BLaER1 (cell line): ENCODE data around the gene TRMO.

Source experiments
- H3K27ac ChIP-seq: shearing (Covaris generic); formaldehyde crosslinking; 2 replicates; pipeline ENCODE4 v1.8.1; 2022
- H3K27me3 ChIP-seq: shearing (Covaris generic); formaldehyde crosslinking; 2 replicates; pipeline ENCODE4 v1.8.1; 2022
- H3K36me3 ChIP-seq: shearing (Covaris generic); formaldehyde crosslinking; 2 replicates; pipeline ENCODE4 v1.8.1; 2022
- H3K4me1 ChIP-seq: shearing (Covaris generic); formaldehyde crosslinking; 2 replicates; pipeline ENCODE4 v1.8.1; 2022
- H3K4me2 ChIP-seq: shearing (Covaris generic); formaldehyde crosslinking; 2 replicates; pipeline ENCODE4 v1.8.1; 2022
- H3K4me3 ChIP-seq: shearing (Covaris generic); formaldehyde crosslinking; 2 replicates; pipeline ENCODE4 v1.8.1; 2022
- H3K9ac ChIP-seq: shearing (Covaris generic); formaldehyde crosslinking; 2 replicates; pipeline ENCODE4 v1.8.1; 2022
- H3K9me3 ChIP-seq: shearing (Covaris generic); formaldehyde crosslinking; 2 replicates; pipeline ENCODE4 v1.8.1; 2022
- H4K20me1 ChIP-seq: shearing (Covaris generic); formaldehyde crosslinking; 2 replicates; pipeline ENCODE4 v1.8.1; 2022
- Cebpa-rat ChIP-seq: shearing (Covaris generic); IDR thresholded peaks from 2 replicates; pipeline ENCODE4 v1.8.1; 2022

Gene TRMO

GRCh38 chr9:97940233-97940632 lies 17.9 kb upstream of the TRMO start:
- no peak overlapping the region for H3K9ac ChIP-seq
- H3K27me3 ChIP-seq, result no peaks in the 10 kb centered on the region
- H3K4me1 ChIP-seq, result peaks cover 12% of the 10 kb centered on the region
- no peak for TF ChIP-seq Cebpa-rat
- no peak overlapping the region for H3K4me2 ChIP-seq
- H3K27ac ChIP-seq, result no peak overlapping the region
- no peaks in the 10 kb centered on the region for H3K36me3 ChIP-seq
- no peak overlapping the region for H3K4me3 ChIP-seq
- H4K20me1 ChIP-seq, result no peaks in the 10 kb centered on the region
- H3K9me3 ChIP-seq, result no peaks in the 10 kb centered on the region

DNA sequence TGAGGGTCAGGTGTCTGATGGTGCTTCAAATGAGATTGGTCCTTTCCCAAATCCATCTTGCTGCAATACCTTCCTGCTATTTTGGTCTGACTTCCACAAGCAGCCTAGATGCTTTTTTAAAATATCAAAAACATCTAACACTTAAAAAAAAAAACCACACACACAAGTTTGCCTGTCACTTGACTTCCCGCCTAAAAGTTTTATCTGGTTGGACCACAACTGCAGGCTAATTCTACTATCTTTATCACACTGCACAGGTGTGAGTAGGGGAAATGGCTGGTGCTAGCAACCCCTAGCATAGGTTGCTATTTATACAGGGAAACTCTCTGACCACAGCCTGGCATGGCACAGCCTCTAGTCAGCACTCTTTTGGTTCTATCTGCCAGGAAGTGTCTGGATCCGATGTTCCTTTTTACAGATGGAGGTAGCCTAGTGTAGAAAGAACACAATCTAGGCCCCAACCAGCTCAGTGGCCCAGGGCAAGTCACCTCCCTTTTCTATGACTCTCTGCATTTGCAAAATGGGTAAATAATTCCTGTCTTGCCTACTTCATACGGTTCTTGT lies 15.9 kb upstream of the TRMO start, which contains the start of gene HEMGN:
Gene HEMGN, minus strand, starts transcription at position 92 of the 564 bp plus-strand sequence. Its CDS starts 36 bp downstream, at position 56.
- Histone ChIP-seq H3K4me3 (no peak within 1 kb of the TSS), H3K9ac (no peak within 1 kb of the TSS), H4K20me1 (no peaks in the 10 kb centered on the region), H3K4me1 (peaks cover 12% of the 10 kb centered on the region), H3K36me3 (no peaks in the 10 kb centered on the region), H3K27me3 (no peaks in the 10 kb centered on the region), H3K9me3 (no peaks in the 10 kb centered on the region), H3K27ac (no peak within 1 kb of the TSS), H3K4me2 (peak within 1 kb of the TSS; percentile 54)
- TF ChIP-seq Cebpa-rat, result no peak

DNA sequence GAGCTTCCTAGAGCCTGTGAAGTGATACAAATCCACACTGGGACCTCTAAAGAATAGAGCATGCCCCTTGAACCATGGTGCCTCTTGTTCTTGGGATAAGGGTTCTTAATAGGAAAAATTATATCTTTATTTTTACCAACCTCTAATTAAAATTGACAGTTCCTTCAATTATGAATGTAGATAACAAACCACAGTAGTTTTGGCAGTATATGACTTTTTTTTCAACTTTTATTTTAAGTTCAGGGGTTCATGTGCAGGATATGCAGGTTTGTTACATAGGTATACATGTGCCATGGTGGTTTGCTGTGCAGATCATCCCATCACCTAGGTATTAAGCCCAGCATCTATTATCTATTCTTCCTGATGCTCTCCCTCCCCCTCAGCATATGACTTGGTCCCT lies 14.7 kb upstream of the TRMO start:
- no peaks in the 10 kb centered on the region for H3K27me3 ChIP-seq

GRCh38 chr9:97935276-97935675 lies 13.0 kb upstream of the TRMO start:
- no peak for TF ChIP-seq Cebpa-rat
- Histone ChIP-seq H3K36me3 (no peaks in the 10 kb centered on the region), H3K9ac (no peak overlapping the region), H3K4me1 (peaks cover 27% of the 10 kb centered on the region), H3K4me3 (no peak overlapping the region), H3K4me2 (no peak overlapping the region), H3K27ac (no peak overlapping the region), H4K20me1 (no peaks in the 10 kb centered on the region), H3K9me3 (no peaks in the 10 kb centered on the region), H3K27me3 (no peaks in the 10 kb centered on the region)

More for the DNA sequence above, 14.7 kb upstream of the TRMO start:
- H3K9ac ChIP-seq, result no peak overlapping the region
- H3K4me2 ChIP-seq, result no peak overlapping the region
- H4K20me1 ChIP-seq, result no peaks in the 10 kb centered on the region
- no peak for TF ChIP-seq Cebpa-rat
- H3K27ac ChIP-seq, result no peak overlapping the region
- H3K36me3 ChIP-seq, result no peaks in the 10 kb centered on the region
- H3K4me1 ChIP-seq, result peaks cover 12% of the 10 kb centered on the region
- no peak overlapping the region for H3K4me3 ChIP-seq
- H3K9me3 ChIP-seq, result no peaks in the 10 kb centered on the region

GRCh38 chr9:97934321-97935115 lies 12.2 kb upstream of the TRMO start:
- H3K4me1 ChIP-seq, result peaks cover 27% of the 10 kb centered on the region
- H3K4me3 ChIP-seq, result no peak overlapping the region
- no peak overlapping the region for H3K4me2 ChIP-seq
- no peaks in the 10 kb centered on the region for H3K36me3 ChIP-seq
- no peaks in the 10 kb centered on the region for H3K27me3 ChIP-seq
- H4K20me1 ChIP-seq, result no peaks in the 10 kb centered on the region
- H3K9me3 ChIP-seq, result no peaks in the 10 kb centered on the region
- no peak for TF ChIP-seq Cebpa-rat
- H3K27ac ChIP-seq, result no peak overlapping the region
- no peak overlapping the region for H3K9ac ChIP-seq

DNA sequence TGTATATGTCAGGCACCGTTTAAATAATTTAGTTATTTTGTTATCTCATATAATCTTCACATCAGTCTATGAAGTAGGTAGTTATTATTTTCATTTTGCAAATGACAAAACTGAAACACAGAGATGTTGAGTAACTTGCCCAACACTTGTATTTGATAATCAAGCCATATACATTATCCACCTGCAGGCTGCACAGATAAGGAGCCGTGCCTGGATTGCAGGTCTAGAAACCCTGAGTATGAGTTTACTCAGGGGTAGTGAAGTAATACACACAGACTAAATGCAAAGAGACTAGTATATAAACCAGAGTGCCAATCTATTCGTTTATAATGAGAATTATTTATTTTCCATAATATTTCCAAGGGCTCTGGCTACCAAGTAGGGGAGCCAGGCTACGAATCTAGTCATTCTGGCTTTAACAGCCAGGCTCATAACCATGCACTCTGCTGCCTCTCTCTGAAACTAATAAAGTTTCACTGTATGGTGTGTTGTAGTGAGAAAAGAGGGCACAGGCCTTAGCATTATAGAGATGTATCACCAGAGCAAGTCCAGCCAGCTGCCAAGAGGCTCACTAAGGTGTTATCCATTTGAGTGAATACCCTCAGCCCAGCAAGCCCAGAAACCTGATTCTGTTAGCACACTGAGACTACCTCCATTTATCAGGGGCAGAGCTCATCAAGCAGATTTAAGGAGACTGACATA lies 11.1 kb upstream of the TRMO start:
- Histone ChIP-seq H3K4me3 (no peak overlapping the region), H4K20me1 (no peaks in the 10 kb centered on the region), H3K4me1 (peaks cover 25% of the 10 kb centered on the region), H3K9ac (no peak overlapping the region), H3K27ac (no peak overlapping the region), H3K4me2 (no peak overlapping the region), H3K27me3 (no peaks in the 10 kb centered on the region), H3K36me3 (no peaks in the 10 kb centered on the region), H3K9me3 (no peaks in the 10 kb centered on the region)
- no peak for TF ChIP-seq Cebpa-rat

- Histone ChIP-seq H3K36me3 (no peaks in the 10 kb centered on the region), H3K4me3 (no peak overlapping the region), H3K4me1 (peaks cover 15% of the 10 kb centered on the region), H4K20me1 (no peaks in the 10 kb centered on the region), H3K27ac (no peak overlapping the region), H3K27me3 (no peaks in the 10 kb centered on the region), H3K9me3 (no peaks in the 10 kb centered on the region), H3K4me2 (peak overlapping the region; percentile 62), H3K9ac (no peak overlapping the region)
- no peak for TF ChIP-seq Cebpa-rat
Measured at GRCh38 chr9:97930972-97931371, 8.7 kb upstream of the TRMO start.

- Histone ChIP-seq H3K4me1 (peaks cover 19% of the 10 kb centered on the region), H3K27me3 (no peaks in the 10 kb centered on the region), H4K20me1 (no peaks in the 10 kb centered on the region)
Measured at GRCh38 chr9:97928986-97929604, 6.8 kb upstream of the TRMO start.

DNA sequence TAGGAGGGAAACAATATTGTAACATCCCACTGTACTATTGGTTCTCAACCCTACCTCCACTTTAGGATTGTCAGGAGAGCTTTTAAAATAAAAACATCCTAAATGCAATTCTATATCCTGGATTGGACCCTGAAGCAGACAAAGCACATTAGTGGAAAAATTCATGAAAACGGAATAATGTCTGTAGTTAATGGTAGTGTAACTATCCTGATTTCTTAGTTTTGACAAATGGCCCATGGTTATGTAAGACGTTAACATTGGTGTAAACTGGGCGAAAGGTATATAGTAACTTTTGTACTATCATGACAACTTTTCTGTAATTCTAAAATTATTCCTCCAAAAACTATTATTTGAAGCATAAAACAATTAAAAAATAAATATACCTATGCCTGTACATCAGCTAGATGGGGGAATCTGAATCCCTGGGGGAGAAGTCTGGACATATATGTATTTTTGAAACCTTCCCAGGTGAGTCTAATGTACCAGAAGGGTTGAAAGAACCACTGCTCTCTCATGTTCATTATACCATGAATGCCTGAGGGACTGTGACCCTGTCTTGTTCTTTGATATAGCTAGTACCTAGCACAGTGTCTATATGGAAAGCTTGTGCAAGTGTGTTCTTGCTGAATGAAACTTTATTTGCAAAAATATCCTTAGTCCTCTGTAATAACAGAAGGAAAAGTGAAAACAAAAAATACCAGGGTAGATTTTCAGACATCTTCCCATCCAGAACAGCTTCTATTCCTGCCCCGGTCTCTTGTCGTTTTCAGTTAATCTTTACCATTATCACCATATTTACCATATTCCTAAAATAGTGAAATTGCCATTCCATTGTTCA lies 3.4 kb upstream of the TRMO start:
- Histone ChIP-seq H3K27ac (no peak overlapping the region), H3K36me3 (no peaks in the 10 kb centered on the region), H3K4me2 (no peak overlapping the region), H3K27me3 (no peaks in the 10 kb centered on the region), H3K9me3 (no peaks in the 10 kb centered on the region), H4K20me1 (no peaks in the 10 kb centered on the region), H3K4me3 (no peak overlapping the region), H3K4me1 (peaks cover 29% of the 10 kb centered on the region), H3K9ac (no peak overlapping the region)
- no peak for TF ChIP-seq Cebpa-rat

More at GRCh38 chr9:97928986-97929604, 6.8 kb upstream of the TRMO start:
- no peaks in the 10 kb centered on the region for H3K36me3 ChIP-seq
- TF ChIP-seq Cebpa-rat, result no peak
- no peak overlapping the region for H3K9ac ChIP-seq
- H3K4me2 ChIP-seq, result no peak overlapping the region
- no peak overlapping the region for H3K4me3 ChIP-seq
- H3K27ac ChIP-seq, result no peak overlapping the region
- no peaks in the 10 kb centered on the region for H3K9me3 ChIP-seq
